Left lung (tissue), 10 donors: Measurements from ENCODE around the gene IL3. TPM values are rescaled to one million over a fixed set of nuclear protein-coding genes. Genes with fewer than 3 reads are reported as not detected.

Experiments
- ATAC-seq: fragments of 200-7000 bp; cut with Tn5 transposase; one replicate; pipeline ENCODE4 v1.9.1; 2020; ENCODE audit warnings: moderate library complexity
- DNase-seq, 4 donors: peaks; one replicate each; pipeline ENCODE4 v3.0.0-alpha.2; 2013 to 2020
- H3K27ac ChIP-seq, 2 donors: fragments of 200-600 bp; sonication (generic) in 1 of 2; one replicate each; pipeline versions ENCODE4 v1.5.0 to v1.8.0; 2020 to 2021
- H3K27me3 ChIP-seq, 2 donors: fragments of 200-600 bp; sonication (generic) in 1 of 2; one replicate each; pipeline versions ENCODE4 v1.5.0 to v1.8.0; 2020 to 2021
- H3K36me3 ChIP-seq, 2 donors: fragments of 200-600 bp; sonication (generic) in 1 of 2; one replicate each; pipeline versions ENCODE4 v1.5.0 to v1.8.0; 2020 to 2021
- H3K4me1 ChIP-seq, 2 donors: fragments of 200-600 bp; one replicate each; pipeline ENCODE4 v1.8.0; 2021
- H3K4me3 ChIP-seq, 2 donors: fragments of 200-600 bp; sonication (generic) in 1 of 2; one replicate each; pipeline versions ENCODE4 v1.5.0 to v1.8.0; 2020 to 2021; ENCODE audit warnings: mild to moderate bottlenecking in 1 of 2
- H3K9me3 ChIP-seq, 2 donors: fragments of 200-600 bp; sonication (generic) in 1 of 2; one replicate each; pipeline versions ENCODE4 v1.5.0 to v1.8.0; 2020 to 2021
- intact Hi-C, 2 donors: fragments of 100-400 bp; cut with DNase I; formaldehyde crosslinking; loops; one replicate each; pipeline versions ENCODE4 v1.11.2 to v1.14.2; 2022
- polyA plus RNA-seq, 6 donors: library from polyadenylated mRNA; unstranded; fragments of 120-200 nt; gene quantifications; one replicate each; pipeline ENCODE4 v1.2.1, GENCODE V29; 2013; ENCODE audit not compliant: insufficient read length in 6 of 6
- total RNA-seq, 2 donors: library from RNA; stranded (reverse); fragmentation: NEBNext Ultra II Directional; extraction: Animal tissue kit (Norgen Biotek cat#: 25700); gene quantifications; one replicate each; pipeline ENCODE4 v1.2.1, GENCODE V29; 2021
- TF ChIP-seq, protein P1 (sequence below), 2 donors: fragments of 200-600 bp; sonication (generic) in 1 of 2; IDR thresholded peaks; one replicate each; pipeline versions ENCODE4 v1.5.0 to v1.8.0; 2021; ENCODE audit warnings: antibody characterized with exemption in 2 of 2
- donor health status: DM: no; HTN: yes; CAD: no.
- donor health status: DM: no; HTN: no; CAD: no.

Gene IL3
- total and polyA plus RNA-seq, 8 donors, result not detected

DNA sequence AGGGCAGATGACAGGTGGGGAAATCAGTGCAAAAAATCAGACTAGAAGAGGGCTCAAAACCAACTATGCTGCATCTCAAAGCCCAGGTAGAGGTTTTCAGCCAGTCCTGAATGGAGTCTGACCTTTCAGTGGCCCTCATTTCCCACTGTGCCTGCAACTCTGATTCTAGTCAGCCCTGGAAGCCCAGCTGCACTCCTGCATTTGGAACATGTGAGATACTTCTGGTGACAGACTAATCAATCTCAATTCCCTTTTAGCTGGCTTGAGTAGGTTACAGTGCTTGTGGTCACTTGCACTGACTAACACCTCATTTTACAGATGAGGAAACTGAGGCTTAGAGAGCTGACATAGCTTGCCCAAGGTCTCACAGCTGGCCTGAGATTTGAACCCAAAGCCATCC is 41.1 kb upstream of the IL3 start:
- Histone ChIP-seq H3K36me3 (no peaks in the 10 kb centered on the region), H3K4me3 (no peak overlapping the region), H3K9me3 (no peaks in the 10 kb centered on the region), H3K27ac (no peak overlapping the region), H3K27me3 (peaks cover 0 to 46% of the 10 kb centered on the region in 2 donors), H3K4me1 (no peaks in the 10 kb centered on the region)
- ATAC-seq (no peak), DNase-seq (no peak)
- intact Hi-C loops, result no loop called here
- TF ChIP-seq, protein P1, sequence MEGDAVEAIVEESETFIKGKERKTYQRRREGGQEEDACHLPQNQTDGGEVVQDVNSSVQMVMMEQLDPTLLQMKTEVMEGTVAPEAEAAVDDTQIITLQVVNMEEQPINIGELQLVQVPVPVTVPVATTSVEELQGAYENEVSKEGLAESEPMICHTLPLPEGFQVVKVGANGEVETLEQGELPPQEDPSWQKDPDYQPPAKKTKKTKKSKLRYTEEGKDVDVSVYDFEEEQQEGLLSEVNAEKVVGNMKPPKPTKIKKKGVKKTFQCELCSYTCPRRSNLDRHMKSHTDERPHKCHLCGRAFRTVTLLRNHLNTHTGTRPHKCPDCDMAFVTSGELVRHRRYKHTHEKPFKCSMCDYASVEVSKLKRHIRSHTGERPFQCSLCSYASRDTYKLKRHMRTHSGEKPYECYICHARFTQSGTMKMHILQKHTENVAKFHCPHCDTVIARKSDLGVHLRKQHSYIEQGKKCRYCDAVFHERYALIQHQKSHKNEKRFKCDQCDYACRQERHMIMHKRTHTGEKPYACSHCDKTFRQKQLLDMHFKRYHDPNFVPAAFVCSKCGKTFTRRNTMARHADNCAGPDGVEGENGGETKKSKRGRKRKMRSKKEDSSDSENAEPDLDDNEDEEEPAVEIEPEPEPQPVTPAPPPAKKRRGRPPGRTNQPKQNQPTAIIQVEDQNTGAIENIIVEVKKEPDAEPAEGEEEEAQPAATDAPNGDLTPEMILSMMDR (IDR thresholded peaks at IDR 0.05), result no peak

DNA sequence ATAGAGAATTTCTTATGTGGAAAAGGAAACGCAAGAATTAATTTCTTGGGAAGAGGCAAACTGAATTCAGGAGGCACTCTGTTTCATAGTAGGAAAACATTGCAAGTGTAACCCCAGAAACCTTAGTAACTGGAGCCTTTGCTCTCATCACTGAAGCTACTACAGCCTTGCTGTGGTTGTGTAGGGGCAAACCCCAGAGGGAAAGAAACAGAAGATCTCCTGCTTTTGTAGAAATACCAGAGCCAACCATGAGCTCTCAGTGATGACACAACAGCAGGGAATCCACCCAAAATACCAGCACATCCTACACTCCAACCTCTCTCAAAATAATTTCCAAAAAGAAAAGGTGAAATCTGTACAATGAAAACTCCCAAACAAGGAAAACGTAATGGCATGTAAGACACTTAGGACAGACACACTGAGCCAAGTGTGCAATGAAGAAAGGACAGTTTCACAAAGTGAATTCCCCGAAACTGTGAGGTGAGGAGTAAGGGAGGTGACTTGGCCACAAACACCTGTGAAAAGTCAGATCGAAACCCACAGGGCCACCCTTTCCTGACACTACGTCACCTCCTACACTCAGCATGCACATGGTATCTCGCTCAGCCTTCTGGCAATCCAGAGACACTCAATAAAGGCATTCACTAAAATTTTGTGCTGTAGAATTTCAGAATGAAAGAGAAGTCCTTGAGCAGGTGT is 40.4 kb upstream of the IL3 start:
- Histone ChIP-seq H3K4me3 (no peak overlapping the region), H3K9me3 (no peaks in the 10 kb centered on the region), H3K27me3 (peaks cover 0 to 40% of the 10 kb centered on the region in 2 donors), H3K27ac (no peak overlapping the region), H3K4me1 (no peaks in the 10 kb centered on the region), H3K36me3 (no peaks in the 10 kb centered on the region)
- DNase-seq (no peak), ATAC-seq (no peak)
- TF ChIP-seq, protein P1 (IDR thresholded peaks at IDR 0.05), result no peak
- intact Hi-C loops, result no loop called here

DNA sequence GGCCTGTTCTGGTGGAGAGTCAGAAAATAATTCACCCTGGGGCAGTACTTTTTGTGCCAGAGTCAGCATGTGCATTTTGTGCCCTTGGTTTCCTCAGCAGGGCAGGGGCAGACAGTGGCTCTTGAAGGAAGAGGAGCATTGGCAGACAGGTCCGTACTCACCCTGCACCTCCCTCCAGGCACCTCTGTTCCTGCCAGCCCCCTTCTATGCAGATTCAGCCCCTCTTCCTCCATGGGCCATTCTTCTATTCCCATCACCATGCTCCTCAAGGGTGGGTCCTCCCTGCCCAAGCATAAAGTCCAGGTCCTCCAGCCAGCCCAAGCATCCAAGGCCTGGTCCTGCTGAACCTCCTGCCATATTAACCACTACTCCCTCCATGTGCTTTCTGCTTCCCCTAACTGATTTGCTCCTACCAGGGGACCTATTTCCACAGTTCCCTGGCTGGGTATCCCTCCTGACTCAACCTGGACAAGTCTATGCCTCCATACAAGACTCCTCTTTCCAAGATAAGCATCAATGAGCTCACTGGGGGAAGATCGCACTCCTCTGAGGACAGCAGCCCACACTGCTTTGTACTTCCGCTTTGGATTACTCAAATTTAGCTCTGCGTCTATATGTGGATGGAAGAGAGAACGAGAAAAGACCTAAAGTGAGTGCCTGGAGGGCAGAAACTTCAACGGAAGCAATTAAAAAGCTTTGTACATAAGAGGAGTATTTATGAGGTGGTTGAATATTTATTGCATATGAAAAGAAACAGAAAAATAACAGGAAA is 39.7 kb upstream of the IL3 start:
- Histone ChIP-seq H3K4me1 (no peaks in the 10 kb centered on the region), H3K36me3 (no peaks in the 10 kb centered on the region), H3K4me3 (no peak overlapping the region), H3K9me3 (no peaks in the 10 kb centered on the region), H3K27ac (no peak overlapping the region), H3K27me3 (peaks cover 0 to 34% of the 10 kb centered on the region in 2 donors)
- DNase-seq (no peak), ATAC-seq (no peak)
- TF ChIP-seq, protein P1 (IDR thresholded peaks at IDR 0.05), result no peak
- intact Hi-C loops, result no loop called here

DNA sequence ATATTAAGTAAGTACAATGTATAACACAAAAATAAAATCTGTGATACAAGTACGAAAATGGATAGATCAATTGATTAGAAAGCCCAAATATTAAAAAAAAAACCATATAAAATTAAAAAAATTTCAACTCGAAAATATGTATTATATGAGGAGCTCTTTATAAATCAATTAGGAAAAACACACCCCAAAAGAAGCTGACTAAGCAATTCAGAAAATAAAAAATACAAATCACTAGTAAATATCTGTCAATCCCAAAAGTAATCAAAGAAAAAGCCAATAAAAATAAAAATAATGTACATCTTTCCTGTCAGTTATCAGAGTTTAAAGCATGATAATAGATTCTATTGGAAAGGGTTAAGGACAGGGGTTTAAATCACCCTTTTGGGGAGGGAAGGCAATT is 38.8 kb upstream of the IL3 start:
- DNase-seq (no peak), ATAC-seq (no peak)
- H3K4me3 ChIP-seq, result no peak overlapping the region
- intact Hi-C loops, result no loop called here
- no peaks in the 10 kb centered on the region for H3K9me3 ChIP-seq
- no peaks in the 10 kb centered on the region for H3K36me3 ChIP-seq
- no peak overlapping the region for H3K27ac ChIP-seq
- no peaks in the 10 kb centered on the region for H3K4me1 ChIP-seq
- TF ChIP-seq, protein P1 (IDR thresholded peaks at IDR 0.05), result no peak
- H3K27me3 ChIP-seq, result peaks cover 0 to 26% of the 10 kb centered on the region in 2 donors

DNA sequence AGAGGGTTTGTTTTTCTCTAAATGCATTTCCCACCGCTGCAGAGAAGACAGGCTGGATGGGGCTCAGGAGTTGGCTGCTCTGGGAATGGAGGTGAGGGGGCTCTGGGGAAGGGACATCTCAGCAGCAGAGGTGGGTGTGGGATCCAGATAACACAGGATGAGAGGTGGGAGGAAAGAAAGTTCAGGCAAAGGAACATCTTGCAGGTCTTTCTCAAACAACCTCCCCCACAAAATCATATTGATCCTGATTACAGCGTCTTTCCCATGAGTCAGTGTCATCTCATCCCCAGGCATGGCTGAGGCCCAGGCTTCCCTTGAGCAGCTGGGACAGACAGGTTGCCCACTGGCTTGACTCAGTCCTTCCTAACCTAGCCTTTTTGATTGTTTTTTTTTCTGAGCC is 37.7 kb upstream of the IL3 start:
- no peak for DNase-seq
- TF ChIP-seq, protein P1 (IDR thresholded peaks at IDR 0.05), result no peak
- H3K4me3 ChIP-seq, result no peak overlapping the region
- no peak overlapping the region for H3K27ac ChIP-seq
- intact Hi-C loops, result no loop called here
- H3K36me3 ChIP-seq, result no peaks in the 10 kb centered on the region
- no peaks in the 10 kb centered on the region for H3K4me1 ChIP-seq
- H3K9me3 ChIP-seq, result no peaks in the 10 kb centered on the region
- ATAC-seq, result no peak
- peaks cover 0 to 16% of the 10 kb centered on the region in 2 donors for H3K27me3 ChIP-seq
